Transverse colon (tissue), 4 donors: ENCODE data around the gene MRC1. TPM values are rescaled to one million over a fixed set of nuclear protein-coding genes. Genes with fewer than 3 reads are reported as not detected.

Experiments used
- DNase-seq: peaks from one replicate; pipeline ENCODE4 v3.0.0-alpha.2; 2019
- H3K27ac ChIP-seq, 4 donors: fragments of 200-600 bp; sonication (generic); 2 replicates each; pipeline ENCODE4 v1.5.1; 2016 to 2018; ENCODE audit warnings: inconsistent platforms in 4 of 4
- H3K27me3 ChIP-seq: fragments of 200-600 bp; sonication (generic); 2 replicates; pipeline ENCODE4 v1.5.1; 2017; ENCODE audit warnings: inconsistent platforms
- H3K36me3 ChIP-seq, 4 donors: fragments of 200-600 bp; sonication (generic); 2 replicates each; pipeline ENCODE4 v1.5.1; 2017 to 2019; ENCODE audit warnings: inconsistent platforms in 4 of 4
- H3K4me1 ChIP-seq, 4 donors: fragments of 200-600 bp; sonication (generic); 2 replicates each; pipeline ENCODE4 v1.5.1; 2017 to 2020; ENCODE audit warnings: inconsistent platforms in 4 of 4
- H3K4me3 ChIP-seq, 4 donors: fragments of 200-600 bp; sonication (generic); 1 replicate in 1 of 4; 2 replicates in 3 of 4; pipeline versions ENCODE4 v1.5.1 to v1.6.1; 2017 to 2019; ENCODE audit warnings: inconsistent platforms in 4 of 4
- H3K9me3 ChIP-seq, 2 donors: fragments of 200-600 bp; sonication (generic); 2 replicates each; pipeline ENCODE4 v1.5.1; 2017 to 2019; ENCODE audit warnings: inconsistent platforms in 2 of 2
- CTCF ChIP-seq, 5 experiments: fragments of 200-600 bp in 3 of 5; fragments of 450-650 bp in 2 of 5; sonication (generic) in 3 of 5; IDR thresholded peaks; 1 replicate in 2 of 5; 2 replicates in 3 of 5; pipeline ENCODE4 v1.5.1; 2016 to 2017; ENCODE audit warnings: antibody characterized with exemption in 5 of 5, inconsistent platforms in 3 of 5, mild to moderate bottlenecking in 2 of 5, moderate library complexity in 1 of 5
- EP300 ChIP-seq: sonication (generic); formaldehyde crosslinking; IDR thresholded peaks from one replicate; pipeline ENCODE4 v1.6.1; 2017; ENCODE audit warnings: antibody characterized with exemption, low read depth
- POLR2A ChIP-seq: fragments of 450-650 bp; IDR thresholded peaks from one replicate; pipeline ENCODE4 v1.6.1; 2016; ENCODE audit warnings: antibody characterized with exemption, mild to moderate bottlenecking, moderate library complexity
- POLR2AphosphoS5 ChIP-seq, 3 donors: sonication (generic); formaldehyde crosslinking; IDR thresholded peaks; one replicate each; pipeline ENCODE4 v1.6.1; 2016; ENCODE audit warnings: antibody characterized with exemption in 3 of 3
- WGBS, 2 donors: methylation state at CpG; one replicate each; pipeline ENCODE4 v1.1.5; 2018; ENCODE audit warnings: low coverage in 1 of 2; 5-methylcytosine and 5-hydroxymethylcytosine counted together
- in situ Hi-C, 4 donors: fragments of 200-750 bp; cut with MboI; loops; one replicate each; pipeline versions ENCODE4 v1.15.0 to v1.15.1; 2017; ENCODE audit warnings: low sequenced_read_pairs in 3 of 4, low pct_ligation_motif_present in 1 of 4, low pct_unique_long_range_greater_than_20kb in 1 of 4
- intact Hi-C: fragments of 100-400 bp; cut with DNase I; formaldehyde crosslinking; loops from one replicate; pipeline ENCODE4 v1.15.1; 2023; ENCODE audit warnings: low total_unique reads
- total RNA-seq, 4 donors: library from RNA; depleted of rRNA; stranded (reverse); fragments of >200 nt; gene quantifications; one replicate each; pipeline ENCODE4 v1.1.0, GENCODE V29; 2016

Gene MRC1
- total RNA-seq, 4 donors from 2014 or later, result 2.8 to 22.1 (median 15.2) TPM

- TF ChIP-seq CTCF (IDR thresholded peaks at IDR 0.05), result no peak
- no peak for TF ChIP-seq EP300
- no peak for TF ChIP-seq POLR2A
- TF ChIP-seq POLR2AphosphoS5 (IDR thresholded peaks at IDR 0.05), result no peak
- H3K4me1 ChIP-seq, result peaks cover 0 to 4% (median 0%) of the 10 kb centered on the region in 4 donors
- no peak overlapping the region for H3K4me3 ChIP-seq
- 75 to 98% methylated on average over 1 of the region's 1 CpG for WGBS, 2 donors
- H3K27me3 ChIP-seq, result no peaks in the 10 kb centered on the region
- no peaks in the 10 kb centered on the region for H3K36me3 ChIP-seq
- no peak for DNase-seq
- in situ Hi-C loops, result loop anchor here in 1 of 4 donors (10.0 kb wide), 1 partner anchor 394 kb away; no protein-coding TSS in a partner anchor
- no peaks in the 10 kb centered on the region for H3K9me3 ChIP-seq
- intact Hi-C loops, result loop anchor here (10.0 kb wide), 1 partner anchor 374 kb away; no protein-coding TSS in a partner anchor
- no peak overlapping the region for H3K27ac ChIP-seq
Observed at GRCh38 chr10:17841050-17841449, 31.9 kb downstream of the MRC1 start.

- 81 to 89% methylated on average over 5 of the region's 5 CpGs for WGBS, 2 donors
- Histone ChIP-seq H3K27me3 (no peaks in the 10 kb centered on the region), H3K4me1 (peaks cover 0 to 3% (median 0%) of the 10 kb centered on the region in 4 donors), H3K27ac (no peak overlapping the region), H3K4me3 (no peak overlapping the region), H3K36me3 (no peaks in the 10 kb centered on the region), H3K9me3 (no peaks in the 10 kb centered on the region)
- no peak for DNase-seq
- intact Hi-C loops (loop anchor here (10.0 kb wide), 1 partner anchor 372 kb away; no protein-coding TSS in a partner anchor), in situ Hi-C loops (loop anchor here in 1 of 4 donors (10.0 kb wide), 1 partner anchor 392 kb away; no protein-coding TSS in a partner anchor)
- TF ChIP-seq POLR2AphosphoS5 (IDR thresholded peaks at IDR 0.05), result no peak
- TF ChIP-seq CTCF (IDR thresholded peaks at IDR 0.05), result no peak
- no peak for TF ChIP-seq POLR2A
- no peak for TF ChIP-seq EP300
Observed at GRCh38 chr10:17842641-17843040, 33.5 kb downstream of the MRC1 start.

- Histone ChIP-seq H3K27me3 (no peaks in the 10 kb centered on the region), H3K9me3 (no peaks in the 10 kb centered on the region), H3K4me1 (peaks cover 0 to 3% (median 0%) of the 10 kb centered on the region in 4 donors), H3K36me3 (no peaks in the 10 kb centered on the region), H3K27ac (no peak overlapping the region), H3K4me3 (no peak overlapping the region)
- intact Hi-C loops (loop anchor here (10.0 kb wide), 1 partner anchor 367 kb away; no protein-coding TSS in a partner anchor), in situ Hi-C loops (loop anchor here in 1 of 4 donors (10.0 kb wide), 1 partner anchor 387 kb away; no protein-coding TSS in a partner anchor)
- no peak for DNase-seq
- no peak for TF ChIP-seq POLR2AphosphoS5 (IDR thresholded peaks at IDR 0.05)
- no peak for TF ChIP-seq POLR2A
- TF ChIP-seq EP300, result no peak
- TF ChIP-seq CTCF (IDR thresholded peaks at IDR 0.05), result peak; percentile 18 to 38 (median 36)
- WGBS, 2 donors, result 62 to 64% methylated on average over 5 of the region's 5 CpGs
Observed at GRCh38 chr10:17847585-17848296, 38.6 kb downstream of the MRC1 start.

- no peaks in the 10 kb centered on the region for H3K9me3 ChIP-seq
- DNase-seq, result no peak
- TF ChIP-seq POLR2A (no peak), CTCF (IDR thresholded peaks at IDR 0.05) (no peak), POLR2AphosphoS5 (IDR thresholded peaks at IDR 0.05) (no peak), EP300 (no peak)
- in situ Hi-C loops (loop anchor here in 1 of 4 donors (10.0 kb wide), 1 partner anchor 386 kb away; no protein-coding TSS in a partner anchor), intact Hi-C loops (loop anchor here (10.0 kb wide), 1 partner anchor 366 kb away; no protein-coding TSS in a partner anchor)
- H3K4me1 ChIP-seq, result peaks cover 0 to 3% (median 0%) of the 10 kb centered on the region in 4 donors
- H3K27ac ChIP-seq, result no peak overlapping the region
- no peak overlapping the region for H3K4me3 ChIP-seq
- H3K36me3 ChIP-seq, result no peaks in the 10 kb centered on the region
- WGBS, 2 donors, result 85 to 100% methylated on average over 2 to 5 of the region's 5 CpGs
- H3K27me3 ChIP-seq, result no peaks in the 10 kb centered on the region
Observed at GRCh38 chr10:17848646-17849045, 39.5 kb downstream of the MRC1 start.
